ENCODE results near the gene A2ML1. TPM values are rescaled to one million over a fixed set of nuclear protein-coding genes. Genes with fewer than 3 reads are reported as not detected.
"Not testable (repeated sequence)": the region's sequence is repeated elsewhere in the genome, so short reads cannot be mapped to it uniquely, and the experiment has no call there.

The A2ML1 gene
- total RNA-seq, 1 donor from 2014 or later = 5.9 TPM

GRCh38 chr12:8906266-8907180 lies 84.1 kb downstream of the A2ML1 start:
- DNase-seq (ENCODE audit: low spot score) = no peak

- no peak for DNase-seq (ENCODE audit: low spot score)
Measured at GRCh38 chr12:8907513-8907912, 85.1 kb downstream of the A2ML1 start.

GRCh38 chr12:8909752-8910151 lies 87.3 kb downstream of the A2ML1 start:
- no peak for DNase-seq (ENCODE audit: low spot score)

- no peak for DNase-seq (ENCODE audit: low spot score)
Measured at GRCh38 chr12:8911606-8912268, 89.3 kb downstream of the A2ML1 start.

- peak; percentile 52 for DNase-seq (ENCODE audit: low spot score)
Measured at GRCh38 chr12:8912914-8913313, 90.5 kb downstream of the A2ML1 start.

GRCh38 chr12:8913702-8914032 lies 91.2 kb downstream of the A2ML1 start:
- DNase-seq (ENCODE audit: low spot score) = no peak

GRCh38 chr12:8914033-8914715 lies 91.8 kb downstream of the A2ML1 start, which contains the start of gene PHC1:
Gene PHC1, plus strand, starts transcription at chr12:8914509. Its CDS starts 3,169 bp downstream, at chr12:8917678.
- peak; percentile 80 for DNase-seq (ENCODE audit: low spot score)

- peak; percentile 57 for DNase-seq (ENCODE audit: low spot score)
Measured at GRCh38 chr12:8914716-8915526, 92.5 kb downstream of the A2ML1 start.

- no peak for DNase-seq (ENCODE audit: low spot score)
Measured at GRCh38 chr12:8916154-8916553, 93.7 kb downstream of the A2ML1 start.

- no peak for DNase-seq (ENCODE audit: low spot score)
Measured at GRCh38 chr12:8917031-8917430, 94.6 kb downstream of the A2ML1 start.

- no peak for DNase-seq (ENCODE audit: low spot score)
Measured at GRCh38 chr12:8917751-8918150, 95.3 kb downstream of the A2ML1 start.

GRCh38 chr12:8919643-8920042 lies 97.2 kb downstream of the A2ML1 start:
- DNase-seq (ENCODE audit: low spot score) = not testable (repeated sequence)

GRCh38 chr12:8922544-8922943 lies 100.1 kb downstream of the A2ML1 start:
- DNase-seq (ENCODE audit: low spot score) = no peak

Other genes with a start within 250 kb of the A2ML1 start
- not detected for gene AICDA, start 209.8 kb upstream of the A2ML1 start, total RNA-seq
- 17.0 TPM for gene MFAP5, start 159.8 kb upstream of the A2ML1 start, total RNA-seq
- gene RIMKLB, start 124.6 kb upstream of the A2ML1 start, total RNA-seq = 43.4 TPM
- gene PHC1, start 91.9 kb downstream of the A2ML1 start, total RNA-seq = 44.9 TPM
- 181 TPM for gene M6PR, start 127.0 kb downstream of the A2ML1 start, total RNA-seq
- gene KLRG1, start 166.9 kb downstream of the A2ML1 start, total RNA-seq = 2.4 TPM

Data from ureter (tissue), 1 donor.